Lung (tissue), 12 donors: ENCODE data around the gene PLXNA2. TPM values are rescaled to one million over a fixed set of nuclear protein-coding genes. Genes with fewer than 3 reads are reported as not detected.

Experiments
- ATAC-seq: fragments of 200-7000 bp; cut with Tn5 transposase; one replicate; pipeline ENCODE4 v1.9.1; 2020; ENCODE audit warnings: moderate number of reproducible peaks; ENCODE audit not compliant: insufficient read depth, low FRiP score
- DNase-seq, 3 donors: peaks; one replicate each; pipeline ENCODE4 v3.0.0-alpha.2; 2013 to 2017
- H3K27ac ChIP-seq, 2 donors: one replicate each; pipeline ENCODE4 v1.5.1; 2013; ENCODE audit warnings: mild to moderate bottlenecking in 2 of 2, moderate library complexity in 2 of 2, control low read depth in 1 of 2, inconsistent platforms in 1 of 2, low read depth in 1 of 2, low read length in 1 of 2
- H3K27me3 ChIP-seq, 3 donors: one replicate each; pipeline ENCODE4 v1.5.1; 2013; ENCODE audit warnings: low read length in 2 of 3; ENCODE audit not compliant: control insufficient read depth in 3 of 3, insufficient read depth in 3 of 3
- H3K36me3 ChIP-seq, 4 donors: one replicate each; pipeline ENCODE4 v1.5.1; 2013; ENCODE audit warnings: low read length in 4 of 4, mild to moderate bottlenecking in 1 of 4, moderate library complexity in 1 of 4; ENCODE audit not compliant: control insufficient read depth in 4 of 4, insufficient read depth in 4 of 4
- H3K4me1 ChIP-seq, 5 donors: one replicate each; pipeline ENCODE4 v1.5.1; 2013; ENCODE audit warnings: low read length in 5 of 5, mild to moderate bottlenecking in 2 of 5, moderate library complexity in 1 of 5; ENCODE audit not compliant: control insufficient read depth in 5 of 5, insufficient read depth in 5 of 5
- H3K4me3 ChIP-seq: one replicate; pipeline ENCODE4 v1.5.1; 2013; ENCODE audit warnings: mild to moderate bottlenecking, control low read depth, moderate library complexity
- H3K9ac ChIP-seq, 2 donors: one replicate each; pipeline ENCODE4 v1.5.1; 2013; ENCODE audit warnings: low read length in 2 of 2, control low read depth in 1 of 2; ENCODE audit not compliant: insufficient read depth in 1 of 2
- H3K9me3 ChIP-seq, 4 donors: one replicate each; pipeline ENCODE4 v1.5.1; 2013; ENCODE audit warnings: low read length in 3 of 4, mild to moderate bottlenecking in 1 of 4, moderate library complexity in 1 of 4; ENCODE audit not compliant: control insufficient read depth in 4 of 4, insufficient read depth in 3 of 4
- WGBS, 2 donors: extraction: QIAGEN DNeasy Blood & Tissue Kit; methylation state at CpG; one replicate each; pipeline ENCODE4 v1.1.7; 2013; 5-methylcytosine and 5-hydroxymethylcytosine counted together
- polyA plus RNA-seq, 2 donors: library from polyadenylated mRNA; stranded (reverse); fragments of 200-250 nt; gene quantifications; one replicate each; pipeline ENCODE4 v1.2.1, GENCODE V29; 2013
- total RNA-seq, 2 donors: library from RNA; depleted of rRNA in 1 of 2; stranded (reverse); fragments of >200 nt in 1 of 2; gene quantifications; one replicate each; pipeline ENCODE4 v1.2.1, GENCODE V29; 2014 to 2021
- TF ChIP-seq, protein P1 (sequence below): IDR thresholded peaks from 2 replicates; pipeline ENCODE4 v1.5.1; 2012; ENCODE audit warnings: mild to moderate bottlenecking; ENCODE audit errors: control extremely low read depth, extremely low read depth
- donor health status: control.
- donor health status: control.
- donor health status: Bipolar disorder and iron deficiency.
- donor health status: healthy.
- donor health status: DM: yes; HTN: yes; CAD: no.

PLXNA2 gene
- total and polyA plus RNA-seq, 4 donors = 13.2 to 118 (median 32.6) TPM

DNA sequence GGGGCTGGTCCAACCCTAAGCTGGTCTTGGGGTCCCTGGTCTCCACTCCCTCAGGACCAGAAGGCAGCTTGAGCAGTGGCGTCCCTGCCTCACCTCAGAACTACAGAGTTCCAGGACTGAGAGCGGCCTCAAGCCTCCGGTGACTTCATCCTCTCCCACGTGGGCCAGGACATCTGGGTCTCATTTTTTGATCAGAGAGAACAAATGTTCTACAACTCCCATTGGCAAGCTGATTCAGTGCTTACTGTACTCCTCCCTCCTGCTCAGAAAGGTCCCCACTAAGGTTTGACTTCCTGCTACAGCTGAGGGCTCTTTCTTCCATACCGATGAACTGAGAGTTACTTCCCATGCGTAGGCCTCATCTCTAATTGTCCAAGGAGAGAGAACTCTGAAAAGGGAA, 78.5 kb downstream of the PLXNA2 start:
- H3K9me3 ChIP-seq = no peaks in the 10 kb centered on the region
- no peak for ATAC-seq
- H3K27ac ChIP-seq = peak overlapping the region in 1 of 2 donors; percentile 21
- no peak overlapping the region for H3K4me3 ChIP-seq
- no peak overlapping the region for H3K9ac ChIP-seq
- H3K36me3 ChIP-seq = peaks cover 0 to 2% (median 0%) of the 10 kb centered on the region in 4 donors
- TF ChIP-seq, protein P1, sequence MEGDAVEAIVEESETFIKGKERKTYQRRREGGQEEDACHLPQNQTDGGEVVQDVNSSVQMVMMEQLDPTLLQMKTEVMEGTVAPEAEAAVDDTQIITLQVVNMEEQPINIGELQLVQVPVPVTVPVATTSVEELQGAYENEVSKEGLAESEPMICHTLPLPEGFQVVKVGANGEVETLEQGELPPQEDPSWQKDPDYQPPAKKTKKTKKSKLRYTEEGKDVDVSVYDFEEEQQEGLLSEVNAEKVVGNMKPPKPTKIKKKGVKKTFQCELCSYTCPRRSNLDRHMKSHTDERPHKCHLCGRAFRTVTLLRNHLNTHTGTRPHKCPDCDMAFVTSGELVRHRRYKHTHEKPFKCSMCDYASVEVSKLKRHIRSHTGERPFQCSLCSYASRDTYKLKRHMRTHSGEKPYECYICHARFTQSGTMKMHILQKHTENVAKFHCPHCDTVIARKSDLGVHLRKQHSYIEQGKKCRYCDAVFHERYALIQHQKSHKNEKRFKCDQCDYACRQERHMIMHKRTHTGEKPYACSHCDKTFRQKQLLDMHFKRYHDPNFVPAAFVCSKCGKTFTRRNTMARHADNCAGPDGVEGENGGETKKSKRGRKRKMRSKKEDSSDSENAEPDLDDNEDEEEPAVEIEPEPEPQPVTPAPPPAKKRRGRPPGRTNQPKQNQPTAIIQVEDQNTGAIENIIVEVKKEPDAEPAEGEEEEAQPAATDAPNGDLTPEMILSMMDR = no peak
- H3K4me1 ChIP-seq = peaks cover 18 to 30% (median 25%) of the 10 kb centered on the region in 5 donors
- 87 to 89% methylated on average over 6 of the region's 6 CpGs for WGBS, 2 donors
- no peaks in the 10 kb centered on the region for H3K27me3 ChIP-seq
- no peak for DNase-seq

DNA sequence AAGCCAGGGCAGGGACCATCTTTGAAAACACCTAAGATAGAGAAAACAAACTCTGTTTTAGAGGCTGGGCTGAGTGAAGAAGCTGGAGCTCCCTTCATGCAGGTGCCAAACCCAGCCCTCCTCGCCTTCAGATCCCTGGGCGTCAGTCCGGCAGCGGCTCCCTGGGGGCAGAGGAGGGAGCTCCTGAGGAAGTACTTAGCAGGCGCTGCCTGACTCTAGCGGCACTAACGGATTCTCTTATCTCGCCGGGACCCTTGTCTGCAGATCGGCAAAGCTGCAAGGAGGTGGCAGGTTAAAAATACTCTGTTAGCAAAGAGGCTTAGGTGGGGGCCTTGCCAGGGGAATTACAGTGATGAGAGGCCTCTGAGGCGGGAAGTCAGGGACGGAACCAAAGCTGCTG, 79.6 kb downstream of the PLXNA2 start:
- ATAC-seq (no peak), DNase-seq (no peak)
- Histone ChIP-seq H3K4me3 (no peak overlapping the region), H3K9me3 (no peaks in the 10 kb centered on the region), H3K9ac (no peak overlapping the region), H3K4me1 (peaks cover 26 to 40% (median 26%) of the 10 kb centered on the region in 5 donors), H3K36me3 (peaks cover 0 to 2% (median 0%) of the 10 kb centered on the region in 4 donors), H3K27ac (no peak overlapping the region), H3K27me3 (no peaks in the 10 kb centered on the region)
- TF ChIP-seq, protein P1 = no peak
- 20 to 40% methylated on average over 12 of the region's 12 CpGs for WGBS, 2 donors

DNA sequence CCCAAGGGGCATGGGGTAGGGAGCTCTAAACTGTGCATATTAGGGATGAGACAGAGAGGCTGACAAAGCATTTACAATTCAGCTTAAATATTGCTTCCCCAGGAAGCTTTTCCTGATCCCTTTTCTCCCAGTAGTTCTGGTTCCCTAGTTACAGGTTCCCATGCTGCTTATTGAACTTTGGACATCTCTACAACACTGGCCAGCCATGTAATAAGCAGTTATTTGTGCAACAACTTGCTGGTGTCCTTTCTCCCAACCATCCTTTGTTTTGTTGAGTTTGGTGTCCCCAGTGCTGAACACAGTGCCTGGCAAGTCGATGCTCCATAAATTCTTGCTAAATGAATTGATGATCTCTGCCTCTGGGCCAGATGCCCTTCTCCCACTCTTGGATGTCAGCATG, 80.6 kb downstream of the PLXNA2 start:
- ATAC-seq = no peak
- no peak overlapping the region for H3K4me3 ChIP-seq
- WGBS, 2 donors = 90 to 95% methylated on average over 1 of the region's 1 CpG
- peaks cover 31 to 51% (median 37%) of the 10 kb centered on the region in 5 donors for H3K4me1 ChIP-seq
- H3K27me3 ChIP-seq = no peaks in the 10 kb centered on the region
- H3K9me3 ChIP-seq = no peaks in the 10 kb centered on the region
- TF ChIP-seq, protein P1 = no peak
- DNase-seq = no peak
- H3K27ac ChIP-seq = peak overlapping the region in 1 of 2 donors; percentile 57
- no peaks in the 10 kb centered on the region for H3K36me3 ChIP-seq
- H3K9ac ChIP-seq = no peak overlapping the region

DNA sequence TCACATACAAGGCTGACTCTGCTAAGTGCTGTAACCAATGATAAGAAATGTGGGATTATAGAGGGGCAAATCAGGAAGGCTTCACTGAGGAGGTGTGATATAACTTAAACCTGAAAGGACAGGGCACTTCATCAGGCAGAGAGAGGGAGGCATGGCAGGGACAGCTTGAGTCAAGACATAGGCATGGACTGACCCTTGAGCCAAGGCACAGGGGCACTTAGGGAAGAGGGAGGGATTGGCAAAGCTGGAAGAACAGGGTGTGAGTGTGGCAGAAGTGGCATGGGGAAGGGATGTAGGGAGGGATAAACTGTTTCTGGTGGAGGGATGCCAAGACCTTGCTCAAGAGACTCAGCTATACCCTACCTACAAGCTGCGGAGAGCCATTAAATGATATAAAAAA, 81.3 kb downstream of the PLXNA2 start:
- WGBS, 2 donors = 70 to 78% methylated on average over 1 of the region's 1 CpG
- Histone ChIP-seq H3K27ac (no peak overlapping the region), H3K4me1 (peaks cover 31 to 57% (median 41%) of the 10 kb centered on the region in 5 donors), H3K4me3 (no peak overlapping the region), H3K36me3 (no peaks in the 10 kb centered on the region), H3K27me3 (no peaks in the 10 kb centered on the region), H3K9me3 (no peaks in the 10 kb centered on the region), H3K9ac (no peak overlapping the region)
- ATAC-seq = peak; percentile 48
- DNase-seq = no peak
- TF ChIP-seq, protein P1 = no peak
